CD4-positive, alpha-beta T cell treated with Interleukin-4 for 1 hour (primary cell): ENCODE measurements around the gene PDIK1L.
A peak's percentile ranks its signal among the peaks of the same experiment; 100 is the strongest.

ENCODE experiments used
- DNase-seq, 2 donors: peaks; one replicate each; pipeline ENCODE4 v3.0.0-alpha.2; 2020 to 2022

PDIK1L gene

DNA sequence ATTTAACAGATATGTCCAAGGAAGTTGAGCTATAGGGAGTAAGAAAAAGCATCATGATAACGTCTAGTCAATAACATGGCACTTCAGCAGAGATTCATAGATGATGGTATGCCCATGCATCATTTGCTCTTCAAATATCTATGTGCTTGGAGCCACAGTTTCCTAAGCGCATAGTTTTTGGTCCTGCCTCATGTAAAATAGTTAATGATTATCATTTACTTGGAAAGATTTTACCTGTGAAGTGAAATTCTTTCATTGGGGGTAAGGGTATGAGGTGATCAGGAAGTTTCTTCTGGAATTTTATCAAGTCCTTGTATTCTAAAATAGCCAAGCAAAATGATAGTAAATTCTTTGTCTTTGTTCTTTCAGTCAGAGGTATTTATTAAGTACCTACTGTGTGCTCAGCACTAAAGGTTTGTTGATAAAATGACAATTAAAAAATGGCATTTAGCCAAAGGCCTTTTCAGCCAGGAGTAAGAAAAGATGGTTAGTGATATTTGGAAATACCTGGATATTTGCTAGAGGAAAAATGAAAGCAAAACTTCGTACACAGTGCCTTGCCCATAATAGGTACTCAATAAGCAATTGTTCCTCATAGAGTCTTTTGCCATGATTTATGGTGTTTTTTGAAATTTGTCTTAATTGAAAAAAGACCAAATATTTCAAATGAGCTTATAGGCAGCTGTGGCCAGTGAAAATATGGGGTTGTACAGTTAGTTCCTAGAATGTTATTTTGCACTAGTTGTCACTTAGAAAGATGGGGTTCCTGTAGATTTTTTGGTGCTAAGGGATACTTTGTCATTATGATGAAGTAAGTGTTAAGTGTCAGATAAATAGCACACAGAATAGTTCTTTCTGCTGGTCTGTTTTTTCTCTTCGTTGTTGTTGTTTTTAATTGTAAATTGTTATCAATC is 13.1 kb downstream of the PDIK1L start:
- no peak for DNase-seq

DNA sequence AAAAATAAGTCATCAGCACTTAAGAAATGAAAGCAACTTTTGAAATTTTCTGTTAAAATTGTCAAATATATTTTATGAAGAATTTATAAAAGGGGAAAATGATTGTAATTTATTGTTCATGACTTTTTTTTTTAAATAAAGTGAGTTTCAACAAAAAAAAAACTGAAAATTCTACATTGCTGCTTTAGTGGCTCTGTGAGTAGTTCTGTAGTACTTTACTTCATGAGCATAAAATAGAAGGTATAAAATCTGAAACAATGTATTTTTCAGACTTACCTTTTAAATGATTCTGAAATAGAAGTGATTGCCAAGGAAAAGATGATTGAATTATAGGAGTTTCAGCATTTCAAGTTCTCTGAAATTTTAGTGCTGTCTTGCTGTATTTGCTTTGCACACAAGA is 13.8 kb downstream of the PDIK1L start:
- no peak for DNase-seq

DNA sequence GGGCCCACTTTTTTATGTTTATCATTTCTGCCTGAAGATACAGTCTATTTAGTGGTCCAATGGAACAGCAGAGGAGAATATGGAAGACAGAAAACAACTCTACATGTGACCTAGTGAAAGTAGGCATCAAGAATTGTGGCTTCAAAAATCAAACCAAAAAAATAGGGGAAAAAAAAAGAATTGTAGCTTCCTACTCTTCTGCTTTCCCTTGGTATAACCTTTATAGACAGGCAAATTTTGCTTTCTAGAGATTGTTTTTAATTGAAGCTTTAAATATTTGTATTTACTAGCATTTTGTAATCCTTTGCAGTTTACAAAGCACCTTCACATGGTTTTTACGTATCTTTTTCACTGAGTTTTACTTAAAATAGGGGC is 14.3 kb downstream of the PDIK1L start:
- no peak for DNase-seq

DNA sequence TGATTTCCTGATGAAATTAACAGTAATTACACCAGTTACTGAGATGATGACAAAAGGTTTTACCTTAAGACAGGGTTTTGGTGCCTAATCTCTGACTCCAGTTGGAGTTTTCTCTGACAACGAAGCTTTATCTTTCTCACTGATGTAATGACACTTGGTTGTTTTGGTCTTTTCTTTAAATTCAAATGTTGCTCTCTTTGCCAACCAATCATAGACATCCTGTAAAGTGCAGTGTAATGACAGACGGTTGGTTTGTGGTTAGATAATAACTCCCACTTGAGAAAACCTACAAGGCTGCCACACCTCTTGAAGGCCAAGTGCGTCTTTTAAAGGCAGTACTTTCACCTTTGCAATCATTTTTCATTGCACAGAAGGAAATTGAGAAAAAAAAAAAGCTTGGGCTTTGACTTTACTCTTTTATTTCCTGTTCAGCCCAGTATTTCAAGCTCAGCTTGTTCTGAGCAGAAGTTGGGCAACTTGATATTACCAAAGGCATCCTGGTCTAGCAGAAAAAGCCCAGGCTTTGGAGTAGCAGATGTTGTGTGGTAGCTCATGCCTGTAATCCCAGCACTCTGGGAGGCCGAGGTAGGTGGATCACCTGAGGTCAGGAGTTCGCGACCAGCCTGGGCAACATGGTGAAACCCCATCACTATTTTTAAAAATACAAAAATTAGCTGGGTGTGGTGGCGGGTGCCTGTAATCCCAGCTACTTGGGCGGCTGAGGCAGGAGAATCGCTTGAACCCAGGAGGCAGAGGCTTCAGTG is 14.9 kb downstream of the PDIK1L start:
- peak; percentile 72 to 91 for DNase-seq

DNA sequence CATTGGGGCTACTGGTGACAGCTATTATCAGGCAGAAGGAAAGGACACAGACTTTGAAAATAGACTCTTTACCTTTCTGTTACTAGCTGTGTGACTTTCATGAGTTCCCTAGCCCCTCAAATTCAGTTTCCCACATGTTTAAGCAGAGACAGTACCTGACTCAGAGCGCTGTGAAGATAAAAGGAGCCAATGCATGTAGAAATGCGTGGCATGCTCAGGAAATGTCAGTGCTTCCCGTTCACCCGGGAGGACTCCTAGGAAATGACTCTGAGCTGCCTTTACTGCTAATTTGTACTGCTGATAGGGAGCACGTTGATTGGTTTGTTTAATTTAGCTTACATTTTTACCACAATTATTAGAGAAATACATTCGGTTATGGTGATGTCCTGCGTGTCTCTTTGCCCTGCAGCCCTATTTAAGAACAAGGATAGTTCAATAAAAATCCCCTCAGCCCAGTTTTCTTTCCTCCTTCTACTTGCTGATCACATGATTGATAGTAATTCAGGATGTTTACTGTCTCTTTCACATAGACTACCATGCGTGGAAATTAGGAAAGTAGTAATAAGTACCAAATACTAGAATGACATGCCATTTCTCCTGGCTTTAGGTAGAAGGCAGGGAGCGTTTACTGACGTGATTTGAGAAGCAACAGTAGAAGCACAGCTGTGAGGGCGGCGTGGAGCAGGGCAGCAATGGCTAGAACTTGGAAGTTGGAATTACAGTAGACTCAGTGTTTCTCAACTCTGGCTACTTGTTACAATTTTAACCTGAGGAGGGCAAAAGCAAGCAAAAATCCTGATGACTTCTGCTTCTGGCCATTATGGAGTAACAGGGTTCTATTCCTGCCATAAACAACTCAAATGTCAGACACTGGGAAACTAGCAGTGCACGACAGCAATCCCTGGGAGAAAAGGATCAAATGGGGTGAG is 15.9 kb downstream of the PDIK1L start:
- DNase-seq, result no peak

DNA sequence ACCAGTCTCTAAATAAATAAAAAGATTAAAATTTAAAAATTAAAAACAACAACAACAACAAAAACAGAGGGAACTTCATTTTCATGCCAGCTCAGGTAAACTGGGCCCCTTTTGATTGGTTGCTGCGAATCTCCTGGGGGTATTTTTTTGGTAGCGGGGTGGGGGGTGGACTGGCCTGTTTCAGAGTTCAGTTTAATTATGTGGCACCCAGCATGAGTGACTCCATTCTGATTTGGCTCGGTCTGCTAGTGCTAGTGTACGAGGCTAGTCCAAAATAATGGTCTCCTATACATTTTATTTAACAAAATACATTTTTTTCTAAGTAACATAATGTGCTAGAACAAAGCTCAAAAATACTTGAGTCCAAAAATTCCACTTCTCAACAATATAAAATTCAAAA is 18.2 kb downstream of the PDIK1L start:
- DNase-seq, result no peak

DNA sequence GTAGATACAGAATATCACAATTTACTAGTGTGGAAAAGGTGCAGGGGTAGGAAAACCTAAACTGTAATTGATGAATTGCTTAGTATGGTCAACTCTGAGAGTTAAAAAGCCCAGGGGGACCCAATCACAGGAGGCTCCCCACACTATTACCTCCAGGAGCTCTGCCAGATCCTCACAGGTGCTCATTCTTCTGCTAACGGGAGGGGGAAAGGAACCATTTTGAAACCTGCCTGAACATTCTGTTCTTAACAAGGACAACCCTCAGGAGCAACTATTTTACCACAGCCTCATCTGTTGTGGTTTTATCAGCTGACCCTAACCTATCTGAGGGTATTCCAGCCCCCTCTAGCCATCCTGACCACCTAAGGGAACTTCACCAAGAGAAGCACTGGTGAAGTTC is 19.1 kb downstream of the PDIK1L start:
- no peak for DNase-seq

DNA sequence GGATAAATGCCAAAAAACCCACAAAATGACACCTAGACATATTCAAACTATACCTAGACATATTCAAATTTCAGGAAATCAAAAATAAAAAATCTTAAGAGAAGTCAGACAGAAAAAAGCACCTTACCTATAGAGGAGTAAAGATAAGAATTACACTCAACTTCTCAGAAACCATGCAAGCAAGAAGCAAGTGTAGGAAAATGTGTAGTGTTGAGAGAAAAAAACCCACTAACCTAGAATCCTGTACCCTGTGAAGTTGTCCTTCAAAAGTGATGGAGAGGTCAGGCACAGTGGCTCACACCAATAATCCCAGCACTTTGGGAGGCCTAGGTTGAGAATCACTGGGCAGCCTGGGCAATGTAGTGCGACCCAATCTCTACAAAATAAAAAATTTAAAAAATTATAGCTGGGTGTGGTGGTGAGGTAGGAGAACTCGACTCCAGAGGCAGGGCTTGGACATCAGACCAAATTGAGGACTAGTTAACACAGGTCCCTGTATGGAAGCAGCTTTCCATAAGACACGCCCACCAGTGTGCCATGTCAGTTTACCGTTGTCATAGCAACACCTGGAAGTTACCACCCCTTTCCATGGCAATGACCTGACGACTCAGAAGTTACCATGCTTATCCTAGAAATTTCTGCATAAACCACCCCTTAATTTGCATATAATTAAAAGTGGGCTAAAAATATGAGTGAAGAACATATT is 20.7 kb downstream of the PDIK1L start:
- DNase-seq, result no peak

DNA sequence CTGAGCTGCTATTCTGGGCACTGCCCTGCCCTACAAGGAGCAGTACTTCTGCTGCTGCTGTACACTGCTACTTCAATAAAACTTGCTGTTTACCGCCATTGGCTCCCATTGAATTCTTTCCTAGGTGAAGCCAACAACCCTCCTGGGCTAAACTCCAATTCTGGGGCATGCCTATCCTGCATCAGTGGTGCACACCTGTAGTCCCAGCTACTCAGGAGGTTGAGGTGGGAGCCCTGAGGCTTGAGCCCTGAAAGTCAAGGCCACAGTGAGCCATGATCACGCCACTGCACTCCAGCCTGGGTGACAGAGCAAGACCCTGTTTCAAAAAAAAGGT is 21.2 kb downstream of the PDIK1L start:
- DNase-seq, result no peak

DNA sequence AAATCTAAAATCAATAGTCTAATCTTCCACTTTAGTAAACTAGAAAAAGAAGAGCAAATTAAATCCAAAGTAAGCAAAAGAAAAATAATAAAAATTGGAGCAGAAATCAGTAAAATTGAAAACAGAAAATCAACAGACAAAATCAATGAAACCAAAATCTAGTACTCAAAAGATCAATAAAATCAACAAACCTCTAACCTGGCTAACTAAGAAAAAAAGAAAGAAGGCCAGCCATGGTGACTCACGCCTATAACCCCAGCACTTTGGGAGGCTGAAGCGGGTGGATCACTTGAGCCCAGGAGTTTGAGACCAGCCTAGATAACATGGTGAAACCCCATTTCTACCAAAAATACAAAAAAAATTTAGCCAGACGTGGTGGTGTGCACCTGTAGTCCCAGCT is 22.8 kb downstream of the PDIK1L start:
- no peak for DNase-seq

DNA sequence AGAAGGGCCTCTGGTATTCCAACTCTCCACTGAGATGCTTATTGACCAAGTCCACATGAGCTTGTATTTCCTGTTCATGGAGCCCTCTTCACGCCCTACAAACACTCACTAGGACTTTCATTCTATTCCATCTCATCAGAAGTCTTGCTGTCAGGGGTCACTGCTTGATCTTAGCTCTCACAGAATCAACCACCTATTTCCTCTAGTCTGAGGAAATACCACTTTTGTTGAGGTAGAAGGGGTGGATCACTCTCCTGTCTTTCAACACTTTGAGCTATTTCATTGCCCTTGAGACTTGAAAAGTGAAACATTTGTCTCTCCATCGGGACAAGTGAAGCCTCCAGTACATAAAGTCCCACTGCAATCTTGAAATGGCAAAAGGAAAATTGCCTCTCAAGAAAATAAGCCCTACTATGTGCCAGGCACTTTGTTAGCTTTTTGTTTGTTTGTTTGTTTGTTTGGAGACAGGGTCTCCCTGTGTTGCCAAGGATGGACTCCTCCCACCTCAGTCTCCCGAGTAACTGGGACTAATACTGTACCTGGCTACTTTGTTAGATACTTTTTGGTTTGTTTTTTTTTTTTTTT is 27.4 kb downstream of the PDIK1L start:
- DNase-seq, result no peak

DNA sequence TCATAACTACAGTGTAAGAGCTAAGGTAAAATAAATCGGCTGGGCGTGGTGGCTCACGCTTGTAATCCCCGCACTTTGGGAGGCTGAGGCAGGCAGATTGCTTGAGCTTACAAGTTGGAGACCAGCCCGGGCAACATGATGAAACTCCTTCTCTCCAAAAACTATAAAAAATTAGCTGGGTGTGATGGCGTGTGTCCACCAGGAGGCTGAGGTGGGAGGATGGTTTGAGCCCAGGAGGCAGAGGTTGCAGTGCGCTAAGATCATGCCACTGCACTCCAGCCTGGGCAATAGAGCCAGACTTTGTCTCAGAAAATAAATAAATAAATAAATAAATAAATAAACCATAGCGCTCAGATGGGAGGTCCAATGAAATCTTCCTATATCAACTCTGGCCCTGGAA is 30.5 kb downstream of the PDIK1L start:
- DNase-seq, result no peak

DNA sequence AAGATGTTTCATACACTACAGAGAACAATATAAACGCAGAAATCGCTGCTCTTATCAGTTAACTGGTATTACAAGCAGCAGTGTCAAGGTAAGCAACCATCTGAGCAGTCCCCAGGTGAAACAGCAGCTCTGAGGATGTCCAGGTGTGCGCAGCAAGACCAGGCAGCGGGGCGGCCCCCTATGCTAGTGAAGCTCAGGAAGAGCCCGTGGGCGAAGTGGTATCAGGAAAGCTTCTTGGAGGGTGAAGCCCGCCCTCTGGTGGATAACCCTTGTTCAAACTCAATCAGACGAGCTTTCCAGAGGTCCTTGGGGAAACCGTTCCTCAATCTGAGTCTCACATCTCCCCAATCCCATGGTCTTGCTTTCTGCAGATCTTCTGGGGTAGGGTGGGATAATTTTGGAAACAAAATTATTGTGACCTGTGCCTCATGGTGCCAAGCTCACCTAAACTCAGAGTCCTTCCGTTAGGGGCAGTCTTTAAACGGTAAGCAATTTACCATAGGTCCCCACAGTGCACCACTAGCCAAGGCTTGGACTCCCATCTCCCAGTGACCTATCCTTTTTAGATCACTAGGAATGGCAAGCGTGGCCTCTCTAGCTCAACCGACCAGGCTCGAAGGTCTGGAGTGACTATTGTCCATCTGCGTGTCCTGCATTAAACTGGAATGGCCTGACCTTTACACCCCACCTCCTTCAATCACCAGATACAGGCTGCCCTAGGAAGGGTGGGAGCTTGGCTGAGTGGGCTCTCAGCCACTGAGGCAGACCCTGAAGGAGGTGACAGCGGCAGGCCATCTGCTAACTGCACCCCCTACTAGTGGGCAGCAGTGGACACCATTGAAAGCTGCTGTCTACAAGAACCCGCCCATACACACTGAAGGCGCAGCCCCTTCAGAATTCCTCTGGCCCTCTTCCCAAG is 33.7 kb downstream of the PDIK1L start:
- peak; percentile 77 to 79 for DNase-seq

DNA sequence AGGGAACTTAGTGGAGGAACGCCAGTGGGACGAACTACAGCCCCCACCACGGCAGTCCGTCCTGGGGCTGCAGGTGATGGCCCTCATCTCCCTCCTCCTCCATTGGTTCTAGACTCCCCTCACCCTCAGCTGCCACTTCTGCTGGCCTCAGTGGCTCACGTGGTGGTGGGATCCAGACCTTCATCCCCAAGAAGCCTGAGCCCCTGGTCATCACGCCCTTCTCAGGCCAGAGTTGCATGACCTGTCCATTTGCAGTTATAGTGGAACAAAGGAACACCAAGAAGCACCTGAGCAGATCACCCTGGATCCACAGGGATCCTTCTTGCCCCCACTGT is 34.3 kb downstream of the PDIK1L start:
- DNase-seq, result no peak

DNA sequence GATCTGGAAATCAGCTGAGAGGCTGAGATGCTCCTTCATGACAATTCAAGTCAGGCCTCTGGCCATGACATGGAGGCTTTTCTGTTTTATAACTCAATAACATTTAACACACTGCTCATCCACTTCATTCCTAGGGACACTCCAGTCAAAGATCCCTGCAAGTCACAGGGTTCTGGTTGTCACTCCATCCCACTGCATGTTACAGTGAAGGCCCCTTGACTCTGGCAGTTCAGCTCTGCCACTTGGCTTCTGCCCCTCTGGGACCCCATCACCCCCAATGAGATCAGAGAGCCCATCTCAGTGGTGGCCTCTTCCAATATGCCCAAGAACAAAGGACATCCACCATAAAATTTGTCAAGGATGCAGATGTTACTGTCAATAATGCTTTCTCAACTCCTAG is 37.3 kb downstream of the PDIK1L start:
- no peak for DNase-seq

DNA sequence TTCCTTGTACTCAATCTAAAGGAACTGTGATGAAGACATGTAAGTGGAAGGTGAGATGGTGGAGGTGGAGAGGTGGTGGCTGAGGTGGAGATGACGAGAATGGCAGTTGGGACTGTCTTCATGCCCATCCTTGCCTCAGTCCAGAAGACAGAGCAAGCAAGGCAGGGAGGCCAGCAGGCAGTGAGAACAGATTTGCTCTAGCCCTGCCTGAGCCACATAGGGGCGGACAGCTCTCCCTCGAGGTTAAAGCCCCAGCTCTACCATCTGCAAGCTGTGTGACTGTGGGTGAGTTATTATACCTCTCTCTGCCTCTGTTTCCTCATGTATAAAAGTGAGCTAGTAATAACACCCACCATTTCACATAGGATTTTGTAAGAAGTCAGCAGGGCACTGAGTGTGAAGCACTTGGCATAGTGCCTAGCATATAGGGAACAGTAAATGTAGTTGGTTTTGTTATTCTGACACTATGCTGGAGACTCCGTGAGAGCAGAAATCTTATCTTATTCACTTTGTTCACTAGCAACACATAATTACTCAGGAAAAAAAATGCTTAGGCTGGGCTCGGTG is 42.4 kb downstream of the PDIK1L start:
- no peak for DNase-seq

DNA sequence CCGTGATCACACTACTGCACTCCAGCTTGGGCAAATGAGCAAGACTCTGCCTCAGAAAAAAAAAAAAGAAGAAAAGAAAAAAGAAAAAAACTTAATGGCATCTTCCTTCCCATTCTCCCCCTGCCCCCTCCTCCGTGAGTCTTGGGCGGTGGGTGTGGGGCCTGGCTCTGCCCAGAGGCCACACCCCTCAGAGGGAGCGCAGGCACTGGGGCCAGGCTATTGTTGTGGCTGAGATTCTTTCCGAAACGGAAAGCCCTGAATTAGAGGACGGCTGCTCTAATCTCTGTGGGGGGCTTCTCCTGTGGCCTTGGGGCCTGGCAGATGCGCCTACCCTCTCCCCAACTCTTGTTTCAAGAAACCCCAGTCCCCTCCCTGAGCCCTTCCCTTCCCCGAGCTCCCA is 43.1 kb downstream of the PDIK1L start:
- no peak for DNase-seq

DNA sequence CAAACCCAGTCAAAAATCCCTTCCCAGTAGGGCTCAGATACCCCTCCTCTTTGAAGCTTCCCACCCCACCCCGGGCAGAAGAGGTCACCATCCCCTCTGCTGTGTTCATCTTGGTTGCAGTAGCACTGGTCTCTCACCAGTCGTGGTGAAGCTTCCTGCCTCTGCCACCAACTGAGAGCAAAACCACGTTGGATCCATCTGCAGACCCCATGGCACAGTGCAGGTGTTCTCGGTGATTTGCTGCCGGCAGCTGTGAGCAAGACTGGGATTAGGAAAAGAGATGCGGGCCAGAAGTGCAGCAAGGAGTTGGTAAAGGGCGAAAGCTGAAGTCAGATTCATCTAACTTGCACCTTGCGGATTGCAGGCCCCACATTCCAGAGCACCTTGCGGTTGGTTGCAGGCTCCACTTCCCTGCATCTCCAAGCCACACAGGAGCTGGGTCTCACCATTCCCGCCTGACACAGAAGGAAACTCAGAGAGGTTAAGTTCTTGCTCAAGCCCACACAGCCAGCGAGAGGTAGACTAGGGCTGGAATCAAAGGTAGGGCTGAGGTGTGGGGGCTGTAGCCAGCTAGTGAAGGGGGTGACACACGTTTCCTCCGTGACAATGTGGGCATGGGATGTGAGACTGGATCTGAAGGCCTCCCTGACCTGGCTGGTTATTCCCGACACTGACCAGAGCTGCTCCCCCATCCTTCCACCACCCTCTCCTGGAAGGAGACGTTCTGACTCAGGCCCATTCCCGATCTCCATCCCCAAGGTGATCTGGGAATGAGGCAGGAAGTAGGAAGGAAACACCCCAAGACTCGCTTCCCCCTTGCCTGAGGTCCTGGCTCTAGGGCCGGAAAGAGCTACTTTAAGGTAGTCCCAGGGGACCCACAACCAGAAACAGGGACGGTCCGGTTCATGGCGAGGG is 44.0 kb downstream of the PDIK1L start:
- DNase-seq, result no peak

DNA sequence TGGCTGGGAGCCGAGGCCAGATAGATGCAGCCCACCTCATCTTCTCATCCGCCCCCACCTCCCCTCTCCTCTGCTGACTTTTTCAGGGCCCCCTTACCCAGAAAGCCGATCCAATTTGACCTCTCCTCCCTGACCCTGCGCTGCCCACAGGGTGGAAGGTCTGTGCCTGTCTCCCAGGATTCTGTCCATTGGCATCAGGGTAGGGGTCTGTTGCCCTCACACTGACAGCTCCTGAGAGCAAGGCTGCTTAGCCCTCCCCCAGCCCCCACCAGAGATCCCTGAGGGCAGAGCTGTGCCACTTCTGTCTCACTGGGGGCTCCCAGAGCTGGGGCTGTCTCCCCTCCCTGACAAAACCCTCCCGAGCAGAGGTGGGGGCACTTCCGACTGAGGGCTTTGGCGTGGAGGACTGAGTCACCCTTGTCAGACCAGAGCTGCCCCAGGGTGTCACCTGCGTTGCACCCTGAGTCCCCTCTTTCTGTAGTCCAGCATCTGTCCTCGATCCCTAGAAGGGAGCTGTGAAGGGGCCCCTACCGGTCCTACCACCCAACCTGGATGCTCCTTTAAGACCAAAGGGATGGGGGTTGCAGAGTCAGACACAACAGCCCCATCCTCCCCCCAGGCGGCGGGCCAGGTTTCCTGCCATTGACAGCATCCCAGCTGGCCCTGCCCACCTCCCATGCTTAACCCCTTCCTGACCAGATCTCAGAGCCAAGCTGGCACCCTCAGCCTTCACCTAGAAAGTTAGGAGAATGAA is 44.8 kb downstream of the PDIK1L start:
- no peak for DNase-seq
